Urinary bladder (tissue), 4 donors: ENCODE results near the gene ICAM1. TPM values are rescaled to one million over a fixed set of nuclear protein-coding genes. Genes with fewer than 3 reads are reported as not detected.
"Not testable (repeated sequence)": the region's sequence is repeated elsewhere in the genome, so short reads cannot be mapped to it uniquely, and the experiment has no call there.

ENCODE experiments used
- DNase-seq: peaks from one replicate; pipeline ENCODE4 v3.0.0-alpha.2; 2015; ENCODE audit errors: extremely low spot score
- H3K27ac ChIP-seq: one replicate; pipeline ENCODE4 v1.5.1; 2013; ENCODE audit warnings: low read depth, mild to moderate bottlenecking, moderate library complexity
- H3K36me3 ChIP-seq: one replicate; pipeline ENCODE4 v1.6.1; 2013; ENCODE audit warnings: mild to moderate bottlenecking, moderate library complexity; ENCODE audit not compliant: insufficient read depth
- H3K4me1 ChIP-seq: one replicate; pipeline ENCODE4 v1.6.1; 2013; ENCODE audit warnings: mild to moderate bottlenecking, moderate library complexity; ENCODE audit not compliant: insufficient read depth
- H3K4me3 ChIP-seq: one replicate; pipeline ENCODE4 v1.5.1; 2013; ENCODE audit warnings: low read depth, low read length
- WGBS: extraction: QIAGEN DNeasy Blood & Tissue Kit; methylation state at CpG from one replicate; pipeline ENCODE4 v1.1.7; 2013; 5-methylcytosine and 5-hydroxymethylcytosine counted together
- polyA plus RNA-seq: library from polyadenylated mRNA; stranded (reverse); fragments of 200-250 nt; gene quantifications from one replicate; pipeline ENCODE4 v1.2.3, GENCODE V29; 2013
- total RNA-seq: library from RNA; depleted of rRNA; stranded (reverse); fragments of >200 nt; gene quantifications from one replicate; pipeline ENCODE4 v1.2.3, GENCODE V29; 2014
- donor health status: healthy with polysubstance abuse.
- donor health status: healthy.

Gene ICAM1
- total and polyA plus RNA-seq, 2 donors, result 7.7 to 26.4 TPM

GRCh38 chr19:10231612-10232228 is 39.2 kb upstream of the ICAM1 start:
- Histone ChIP-seq H3K4me3 (peak overlapping the region; percentile 98), H3K27ac (peak overlapping the region; percentile 92), H3K4me1 (no peaks in the 10 kb centered on the region), H3K36me3 (no peaks in the 10 kb centered on the region)
- no peak for DNase-seq
- 72% methylated on average over 8 of the region's 8 CpGs for WGBS

GRCh38 chr19:10233946-10234345 is 37.0 kb upstream of the ICAM1 start:
- Histone ChIP-seq H3K4me3 (no peak overlapping the region), H3K27ac (no peak overlapping the region), H3K4me1 (no peaks in the 10 kb centered on the region), H3K36me3 (no peaks in the 10 kb centered on the region)
- no peak for DNase-seq
- WGBS, result 75% methylated on average over 4 of the region's 4 CpGs

- Histone ChIP-seq H3K4me1 (no peaks in the 10 kb centered on the region), H3K27ac (no peak overlapping the region), H3K36me3 (no peaks in the 10 kb centered on the region), H3K4me3 (no peak overlapping the region)
- 77% methylated on average over 4 of the region's 4 CpGs for WGBS
- DNase-seq, result no peak
These were observed 35.9 kb upstream of the ICAM1 start for GRCh38 chr19:10235003-10235402.

- not testable (repeated sequence) for H3K27ac ChIP-seq, H3K4me1 ChIP-seq, DNase-seq, H3K4me3 ChIP-seq, H3K36me3 ChIP-seq
- 96% methylated on average over 7 of the region's 7 CpGs for WGBS
These were observed 35.5 kb upstream of the ICAM1 start for GRCh38 chr19:10235409-10235808.

GRCh38 chr19:10237702-10238101 is 33.2 kb upstream of the ICAM1 start:
- Histone ChIP-seq H3K27ac (no peak overlapping the region), H3K4me3 (no peak overlapping the region), H3K4me1 (no peaks in the 10 kb centered on the region), H3K36me3 (no peaks in the 10 kb centered on the region)
- no peak for DNase-seq
- 74% methylated on average over 6 of the region's 6 CpGs for WGBS

- no peak overlapping the region for H3K4me3 ChIP-seq
- H3K27ac ChIP-seq, result no peak overlapping the region
- no peaks in the 10 kb centered on the region for H3K4me1 ChIP-seq
- DNase-seq, result peak; percentile 81
- 44% methylated on average over 12 of the region's 12 CpGs for WGBS
- H3K36me3 ChIP-seq, result no peaks in the 10 kb centered on the region
These were observed 32.6 kb upstream of the ICAM1 start for GRCh38 chr19:10238172-10238783.

- not testable (repeated sequence) for H3K36me3 ChIP-seq, DNase-seq, H3K4me1 ChIP-seq, H3K27ac ChIP-seq, H3K4me3 ChIP-seq
- 96% methylated on average over 11 of the region's 11 CpGs for WGBS
These were observed 29.0 kb upstream of the ICAM1 start for GRCh38 chr19:10241826-10242449.

GRCh38 chr19:10243606-10244005 is 27.3 kb upstream of the ICAM1 start:
- Histone ChIP-seq H3K27ac (no peak overlapping the region), H3K36me3 (no peaks in the 10 kb centered on the region), H3K4me3 (no peak overlapping the region), H3K4me1 (no peaks in the 10 kb centered on the region)
- no peak for DNase-seq
- 90% methylated on average over 7 of the region's 7 CpGs for WGBS

GRCh38 chr19:10245189-10245939 is 25.6 kb upstream of the ICAM1 start:
- no peak overlapping the region for H3K27ac ChIP-seq
- WGBS, result 78% methylated on average over 9 of the region's 9 CpGs
- H3K36me3 ChIP-seq, result no peaks in the 10 kb centered on the region
- H3K4me1 ChIP-seq, result no peaks in the 10 kb centered on the region
- DNase-seq, result no peak
- no peak overlapping the region for H3K4me3 ChIP-seq

GRCh38 chr19:10246511-10246910 is 24.4 kb upstream of the ICAM1 start:
- DNase-seq, result no peak
- Histone ChIP-seq H3K4me3 (no peak overlapping the region), H3K4me1 (no peaks in the 10 kb centered on the region), H3K27ac (no peak overlapping the region), H3K36me3 (no peaks in the 10 kb centered on the region)
- WGBS, result 85% methylated on average over 6 of the region's 6 CpGs

- DNase-seq, result peak; percentile 99
- under 1% methylated on average over 77 of the region's 77 CpGs for WGBS
- no peaks in the 10 kb centered on the region for H3K36me3 ChIP-seq
- H3K4me3 ChIP-seq, result peak within 1 kb of the TSS; percentile 70
- H3K4me1 ChIP-seq, result no peaks in the 10 kb centered on the region
- H3K27ac ChIP-seq, result no peak within 1 kb of the TSS
These were observed 18.9 kb upstream of the ICAM1 start, which contains the start of gene MRPL4 for GRCh38 chr19:10251792-10252694. MRPL4 (plus strand) TSS chr19:10252214; CDS start chr19:10252254, 40 bp downstream.

- Histone ChIP-seq H3K27ac (no peak overlapping the region), H3K36me3 (no peaks in the 10 kb centered on the region), H3K4me1 (no peaks in the 10 kb centered on the region), H3K4me3 (peak overlapping the region; percentile 70)
- 24% methylated on average over 8 of the region's 8 CpGs for WGBS
- no peak for DNase-seq
These were observed 18.2 kb upstream of the ICAM1 start for GRCh38 chr19:10252707-10253106.

- H3K36me3 ChIP-seq, result no peaks in the 10 kb centered on the region
- 92% methylated on average over 3 of the region's 3 CpGs for WGBS
These were observed 16.7 kb upstream of the ICAM1 start for GRCh38 chr19:10254244-10254643.

More at GRCh38 chr19:10254244-10254643, 16.7 kb upstream of the ICAM1 start:
- H3K4me3 ChIP-seq, result no peak overlapping the region
- no peaks in the 10 kb centered on the region for H3K4me1 ChIP-seq
- DNase-seq, result no peak
- no peak overlapping the region for H3K27ac ChIP-seq
